ENCODE results near the gene SYT1. TPM values are rescaled to one million over a fixed set of nuclear protein-coding genes. Genes with fewer than 3 reads are reported as not detected.

The SYT1 gene
- total RNA-seq, 1 donor from 2014 or later = 13.0 TPM

- no peaks in the 10 kb centered on the region for H3K27me3 Mint-ChIP-seq (ENCODE audit: unreplicated experiment)
- no peaks in the 10 kb centered on the region for H3K4me1 Mint-ChIP-seq (ENCODE audit: unreplicated experiment)
- no peak for DNase-seq (ENCODE audit: low spot score)
- no peaks in the 10 kb centered on the region for H3K9me3 Mint-ChIP-seq (ENCODE audit: unreplicated experiment)
- H3K27ac Mint-ChIP-seq (ENCODE audit: unreplicated experiment) = no peak overlapping the region
- no peak for TF ChIP-seq CTCF (IDR thresholded peaks at IDR 0.05; ENCODE audit: unreplicated experiment)
- H3K4me3 Mint-ChIP-seq (ENCODE audit: unreplicated experiment) = no peak overlapping the region
- no peaks in the 10 kb centered on the region for H3K36me3 Mint-ChIP-seq (ENCODE audit: low read depth, unreplicated experiment)
These were observed 460.0 kb downstream of the SYT1 start for GRCh38 chr12:79324571-79324970.

- TF ChIP-seq CTCF (IDR thresholded peaks at IDR 0.05; ENCODE audit: unreplicated experiment) = no peak
- Mint-ChIP-seq H3K4me3 (ENCODE audit: unreplicated experiment) (no peak overlapping the region), H3K27me3 (ENCODE audit: unreplicated experiment) (no peaks in the 10 kb centered on the region), H3K36me3 (ENCODE audit: low read depth, unreplicated experiment) (no peaks in the 10 kb centered on the region), H3K27ac (ENCODE audit: unreplicated experiment) (no peak overlapping the region), H3K9me3 (ENCODE audit: unreplicated experiment) (no peaks in the 10 kb centered on the region), H3K4me1 (ENCODE audit: unreplicated experiment) (peaks cover 2% of the 10 kb centered on the region)
- no peak for DNase-seq (ENCODE audit: low spot score)
These were observed 461.6 kb downstream of the SYT1 start for GRCh38 chr12:79326222-79326621.

GRCh38 chr12:79326663-79327062 lies 462.1 kb downstream of the SYT1 start:
- Mint-ChIP-seq H3K27me3 (ENCODE audit: unreplicated experiment) (no peaks in the 10 kb centered on the region), H3K9me3 (ENCODE audit: unreplicated experiment) (no peaks in the 10 kb centered on the region), H3K4me3 (ENCODE audit: unreplicated experiment) (no peak overlapping the region), H3K27ac (ENCODE audit: unreplicated experiment) (no peak overlapping the region), H3K4me1 (ENCODE audit: unreplicated experiment) (peaks cover 2% of the 10 kb centered on the region), H3K36me3 (ENCODE audit: low read depth, unreplicated experiment) (no peaks in the 10 kb centered on the region)
- TF ChIP-seq CTCF (IDR thresholded peaks at IDR 0.05; ENCODE audit: unreplicated experiment) = no peak
- no peak for DNase-seq (ENCODE audit: low spot score)

GRCh38 chr12:79327465-79327864 lies 462.9 kb downstream of the SYT1 start:
- Mint-ChIP-seq H3K27ac (ENCODE audit: unreplicated experiment) (no peak overlapping the region), H3K4me3 (ENCODE audit: unreplicated experiment) (no peak overlapping the region), H3K4me1 (ENCODE audit: unreplicated experiment) (peaks cover 2% of the 10 kb centered on the region), H3K27me3 (ENCODE audit: unreplicated experiment) (no peaks in the 10 kb centered on the region), H3K36me3 (ENCODE audit: low read depth, unreplicated experiment) (no peaks in the 10 kb centered on the region), H3K9me3 (ENCODE audit: unreplicated experiment) (no peaks in the 10 kb centered on the region)
- DNase-seq (ENCODE audit: low spot score) = no peak
- TF ChIP-seq CTCF (IDR thresholded peaks at IDR 0.05; ENCODE audit: unreplicated experiment) = no peak

GRCh38 chr12:79329933-79330332 lies 465.4 kb downstream of the SYT1 start:
- H3K4me3 Mint-ChIP-seq (ENCODE audit: unreplicated experiment) = no peak overlapping the region
- peaks cover 2% of the 10 kb centered on the region for H3K4me1 Mint-ChIP-seq (ENCODE audit: unreplicated experiment)
- H3K9me3 Mint-ChIP-seq (ENCODE audit: unreplicated experiment) = no peaks in the 10 kb centered on the region
- no peaks in the 10 kb centered on the region for H3K36me3 Mint-ChIP-seq (ENCODE audit: low read depth, unreplicated experiment)
- DNase-seq (ENCODE audit: low spot score) = no peak
- no peak for TF ChIP-seq CTCF (IDR thresholded peaks at IDR 0.05; ENCODE audit: unreplicated experiment)
- no peak overlapping the region for H3K27ac Mint-ChIP-seq (ENCODE audit: unreplicated experiment)
- no peaks in the 10 kb centered on the region for H3K27me3 Mint-ChIP-seq (ENCODE audit: unreplicated experiment)
